Measurements from ENCODE around the gene CDHR3. TPM values are rescaled to one million over a fixed set of nuclear protein-coding genes. Genes with fewer than 3 reads are reported as not detected.

Gene CDHR3
- total RNA-seq, 1 experiment from 2014 or later: 19.1 TPM

- H3K27ac Mint-ChIP-seq: 0 out of 2 replicates have a peak overlapping the region, but pooled peaks have one; percentile 15
- CTCF ChIA-PET: interaction anchor here (1.2 to 2.3 kb wide), 2 partner anchors 32 to 83 kb away, joined by 3 to 13 read pairs; no protein-coding TSS in a partner anchor
- POLR2A ChIA-PET: no interaction called here
- ATAC-seq (no peak), DNase-seq (ENCODE audit: low spot score) (no peak)
- peaks cover 24% of the 10 kb centered on the region for H3K4me1 Mint-ChIP-seq
- no peak for TF ChIP-seq HMGXB4 (CRISPR knock-in tag; IDR thresholded peaks at IDR 0.05)
- no peak for TF ChIP-seq FOXP1 (CRISPR knock-in tag; IDR thresholded peaks at IDR 0.05; ENCODE audit: borderline replicate concordance)
- TF ChIP-seq ZBTB21 (CRISPR knock-in tag; IDR thresholded peaks at IDR 0.05; ENCODE audit: borderline replicate concordance): no peak
- no peak for TF ChIP-seq GTF2I (CRISPR knock-in tag; conservative IDR thresholded peaks at IDR 0.05)
- no peak for TF ChIP-seq ETV6 (CRISPR knock-in tag; IDR thresholded peaks at IDR 0.05)
- no peak for TF ChIP-seq JUN (CRISPR knock-in tag; IDR thresholded peaks at IDR 0.05)
- no peak for TF ChIP-seq NR3C1 (CRISPR knock-in tag; conservative IDR thresholded peaks at IDR 0.05; ENCODE audit: low read depth)
- no peak for TF ChIP-seq JAZF1 (CRISPR knock-in tag; IDR thresholded peaks at IDR 0.05)
- H3K9me3 Mint-ChIP-seq: no peaks in the 10 kb centered on the region
- H3K27me3 Mint-ChIP-seq (ENCODE audit: low read depth): no peaks in the 10 kb centered on the region
- no peaks in the 10 kb centered on the region for H3K36me3 Mint-ChIP-seq
- no peak overlapping the region for H3K4me3 Mint-ChIP-seq
These were observed 107.6 kb downstream of the CDHR3 start for GRCh38 chr7:106070567-106071254.

- POLR2A ChIA-PET: no interaction called here
- no peaks in the 10 kb centered on the region for H3K36me3 Mint-ChIP-seq
- H3K9me3 Mint-ChIP-seq: no peaks in the 10 kb centered on the region
- H3K4me3 Mint-ChIP-seq: no peak overlapping the region
- CTCF ChIA-PET: interaction anchor here (1.1 to 2.3 kb wide), 5 partner anchors 29 to 105 kb away, joined by 3 to 13 read pairs (median 4); no protein-coding TSS in a partner anchor
- H3K27ac Mint-ChIP-seq: no peak overlapping the region
- no peak for TF ChIP-seq ATF3 (CRISPR knock-in tag; conservative IDR thresholded peaks at IDR 0.05)
- TF ChIP-seq HMGXB4 (CRISPR knock-in tag; IDR thresholded peaks at IDR 0.05): no peak
- TF ChIP-seq EMX1 (CRISPR knock-in tag; IDR thresholded peaks at IDR 0.05): no peak
- TF ChIP-seq USF1 (CRISPR knock-in tag; IDR thresholded peaks at IDR 0.05): no peak
- TF ChIP-seq ZMAT4 (CRISPR knock-in tag; IDR thresholded peaks at IDR 0.05): no peak
- TF ChIP-seq ZNF263 (CRISPR knock-in tag; IDR thresholded peaks at IDR 0.05; ENCODE audit: low read depth): no peak
- no peak for TF ChIP-seq SMAD3 (CRISPR knock-in tag; IDR thresholded peaks at IDR 0.05; ENCODE audit: borderline replicate concordance)
- no peak for TF ChIP-seq ELF4 (CRISPR knock-in tag; IDR thresholded peaks at IDR 0.05; ENCODE audit: low read depth)
- TF ChIP-seq E2F4 (CRISPR knock-in tag; IDR thresholded peaks at IDR 0.05; ENCODE audit: borderline replicate concordance, low read depth): no peak
- H3K27me3 Mint-ChIP-seq (ENCODE audit: low read depth): no peaks in the 10 kb centered on the region
- ATAC-seq: peak; percentile 39; the same call in 1 of the 2 replicates
- DNase-seq (ENCODE audit: low spot score): no peak
- H3K4me1 Mint-ChIP-seq: peaks cover 20% of the 10 kb centered on the region
These were observed 108.4 kb downstream of the CDHR3 start for GRCh38 chr7:106071356-106071998.
